ENCODE results near the gene ALLC.

DNA sequence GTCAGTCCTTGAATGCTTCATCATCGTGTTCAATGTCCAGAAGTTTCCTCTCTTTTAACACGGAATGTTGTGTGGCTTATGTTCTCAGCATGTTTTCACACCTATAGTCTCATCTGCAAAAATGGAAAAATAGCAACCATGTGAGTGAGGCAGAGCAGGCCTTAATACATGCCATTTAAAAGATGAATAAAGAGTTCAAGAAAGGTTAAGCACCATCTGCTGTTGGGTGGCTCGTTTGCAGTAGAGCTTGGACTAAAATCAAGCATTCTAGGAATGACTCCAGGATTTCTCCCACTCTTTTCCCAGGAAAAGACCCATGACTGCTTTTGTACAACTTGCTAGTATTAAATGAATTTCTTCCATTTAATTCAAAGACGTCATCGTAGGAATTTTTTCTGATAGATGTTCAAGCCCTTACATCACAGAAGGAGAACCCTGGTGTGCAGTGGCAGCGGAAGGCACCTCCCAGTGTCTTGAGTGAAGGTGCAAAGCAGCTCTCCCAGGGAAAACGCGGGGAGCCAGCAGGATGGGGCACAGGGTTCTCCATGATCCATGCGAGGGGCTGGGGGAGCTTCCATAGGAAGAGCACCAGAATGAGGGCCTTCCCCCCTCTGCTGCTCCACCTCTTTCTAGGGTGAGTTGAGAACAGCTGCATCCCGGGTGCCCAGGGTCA, 55.0 kb downstream of the ALLC start:
- TF ChIP-seq POLR2AphosphoS5 (IDR thresholded peaks at IDR 0.05; ENCODE audit: borderline replicate concordance, low read depth, low read length) (no peak), EZH2 (IDR thresholded peaks at IDR 0.05) (no peak), FOXP2 (optimal IDR thresholded peaks at IDR 0.05; ENCODE audit: control extremely low read depth, extremely low read length, insufficient read depth) (no peak)

Data from SK-N-MC (cell line).